ENCODE measurements around the gene HTR3D. TPM values are rescaled to one million over a fixed set of nuclear protein-coding genes. Genes with fewer than 3 reads are reported as not detected.
A peak's percentile ranks its signal among the peaks of the same experiment; 100 is the strongest.
"Not testable (repeated sequence)": the region's sequence is repeated elsewhere in the genome, so short reads cannot be mapped to it uniquely, and the experiment has no call there.

HTR3D gene
- total RNA-seq, 4 donors from 2014 or later: not detected

DNA sequence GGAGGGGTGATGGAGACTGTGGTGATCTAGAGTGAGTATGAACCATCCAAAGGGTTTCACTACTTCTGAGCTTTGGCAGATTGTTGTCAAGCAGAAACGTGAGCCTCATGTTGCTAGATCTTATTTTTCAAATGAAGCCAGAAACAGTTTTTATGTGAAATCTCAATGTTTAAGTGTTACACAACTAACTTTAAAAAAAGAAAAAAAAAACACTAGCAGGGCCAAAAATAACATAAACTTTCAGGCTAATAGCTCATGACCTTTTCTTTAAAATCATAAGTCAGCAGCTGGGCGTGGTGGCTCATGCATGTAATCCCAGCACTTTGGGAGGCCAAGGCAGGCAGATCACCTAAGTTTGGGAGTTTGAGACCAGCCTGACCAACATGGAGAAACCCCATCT, 2.1 kb upstream of the HTR3D start:
- TF ChIP-seq, protein P1, sequence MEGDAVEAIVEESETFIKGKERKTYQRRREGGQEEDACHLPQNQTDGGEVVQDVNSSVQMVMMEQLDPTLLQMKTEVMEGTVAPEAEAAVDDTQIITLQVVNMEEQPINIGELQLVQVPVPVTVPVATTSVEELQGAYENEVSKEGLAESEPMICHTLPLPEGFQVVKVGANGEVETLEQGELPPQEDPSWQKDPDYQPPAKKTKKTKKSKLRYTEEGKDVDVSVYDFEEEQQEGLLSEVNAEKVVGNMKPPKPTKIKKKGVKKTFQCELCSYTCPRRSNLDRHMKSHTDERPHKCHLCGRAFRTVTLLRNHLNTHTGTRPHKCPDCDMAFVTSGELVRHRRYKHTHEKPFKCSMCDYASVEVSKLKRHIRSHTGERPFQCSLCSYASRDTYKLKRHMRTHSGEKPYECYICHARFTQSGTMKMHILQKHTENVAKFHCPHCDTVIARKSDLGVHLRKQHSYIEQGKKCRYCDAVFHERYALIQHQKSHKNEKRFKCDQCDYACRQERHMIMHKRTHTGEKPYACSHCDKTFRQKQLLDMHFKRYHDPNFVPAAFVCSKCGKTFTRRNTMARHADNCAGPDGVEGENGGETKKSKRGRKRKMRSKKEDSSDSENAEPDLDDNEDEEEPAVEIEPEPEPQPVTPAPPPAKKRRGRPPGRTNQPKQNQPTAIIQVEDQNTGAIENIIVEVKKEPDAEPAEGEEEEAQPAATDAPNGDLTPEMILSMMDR (IDR thresholded peaks at IDR 0.05): no peak
- DNase-seq (ENCODE audit: low spot score): no peak
- ATAC-seq (ENCODE audit: low FRiP score): no peak

DNA sequence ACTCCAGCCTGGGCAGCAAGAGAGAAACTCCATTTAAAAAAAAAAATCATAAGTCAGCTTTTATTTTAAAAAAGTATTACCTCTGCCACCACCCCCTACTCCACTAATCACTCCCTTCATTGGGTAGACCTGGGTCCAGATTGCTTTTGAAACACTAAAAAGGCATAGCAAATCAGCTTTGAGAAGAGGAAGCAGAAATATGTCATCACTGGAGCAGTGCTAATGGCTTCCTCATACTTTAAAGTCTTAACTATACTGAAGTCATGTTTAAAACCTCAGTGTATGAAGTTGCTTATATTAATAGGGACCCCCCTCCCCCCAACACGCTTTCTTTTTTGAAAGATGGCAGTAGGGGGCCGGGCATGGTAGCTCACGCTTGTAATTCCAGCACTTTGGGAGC, 1.0 kb upstream of the HTR3D start:
- TF ChIP-seq, protein P1 (IDR thresholded peaks at IDR 0.05): no peak
- ATAC-seq (ENCODE audit: low FRiP score) (no peak), DNase-seq (ENCODE audit: low spot score) (no peak)

DNA sequence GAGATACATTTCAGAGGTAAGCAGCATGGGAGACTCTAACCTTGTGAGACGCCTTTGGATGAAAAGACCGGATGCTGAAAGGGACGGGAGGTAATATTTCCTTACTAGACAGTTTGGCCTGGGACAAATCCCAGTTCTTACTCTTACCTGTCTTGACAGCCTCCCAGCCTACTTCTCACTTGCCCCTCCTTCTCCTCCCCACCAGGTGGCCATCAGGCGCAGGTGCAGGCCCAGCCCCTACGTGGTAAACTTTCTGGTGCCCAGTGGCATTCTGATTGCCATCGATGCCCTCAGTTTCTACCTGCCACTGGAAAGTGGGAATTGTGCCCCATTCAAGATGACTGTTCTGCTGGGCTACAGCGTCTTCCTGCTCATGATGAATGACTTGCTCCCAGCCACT, 6.3 kb downstream of the HTR3D start:
- ATAC-seq (ENCODE audit: low FRiP score): no peak
- TF ChIP-seq, protein P1 (IDR thresholded peaks at IDR 0.05): no peak

DNA sequence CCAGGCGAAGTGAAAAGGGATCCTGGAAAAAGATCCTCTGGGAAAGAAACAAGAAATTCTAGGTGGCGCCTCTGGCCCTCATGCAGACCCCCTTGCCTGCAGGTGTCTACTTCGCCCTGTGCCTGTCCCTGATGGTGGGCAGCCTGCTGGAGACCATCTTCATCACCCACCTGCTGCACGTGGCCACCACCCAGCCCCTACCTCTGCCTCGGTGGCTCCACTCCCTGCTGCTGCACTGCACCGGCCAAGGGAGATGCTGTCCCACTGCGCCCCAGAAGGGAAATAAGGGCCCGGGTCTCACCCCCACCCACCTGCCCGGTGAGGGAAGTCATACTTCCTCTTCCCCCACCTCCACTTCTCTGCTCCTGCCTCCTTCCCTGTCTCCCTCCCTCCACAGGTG, 6.8 kb downstream of the HTR3D start:
- DNase-seq (ENCODE audit: low spot score); ATAC-seq (ENCODE audit: low FRiP score): not testable (repeated sequence)

More for the DNA sequence above, 6.3 kb downstream of the HTR3D start:
- no peak for DNase-seq (ENCODE audit: low spot score)

DNA sequence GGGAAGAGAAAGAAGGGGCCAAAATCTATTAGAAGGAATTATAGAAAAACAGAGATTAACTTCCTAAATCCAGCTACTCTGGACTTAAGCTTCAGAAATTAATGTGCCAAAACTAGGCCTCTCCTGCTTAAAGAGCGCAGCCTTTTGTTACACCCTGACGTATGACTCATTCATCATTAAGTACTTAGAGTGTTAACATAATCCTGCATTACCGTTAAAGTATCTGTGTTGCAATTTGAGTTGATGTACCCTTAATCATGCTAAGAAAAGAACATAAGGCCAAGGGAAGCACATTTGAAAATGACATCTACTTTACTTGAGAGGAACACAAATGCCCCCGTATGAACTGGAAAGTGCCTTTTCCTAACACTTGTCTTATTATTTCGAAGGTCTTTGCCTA, 7.9 kb downstream of the HTR3D start:
- TF ChIP-seq, protein P1 (IDR thresholded peaks at IDR 0.05): no peak
- DNase-seq (ENCODE audit: low spot score) (no peak), ATAC-seq (ENCODE audit: low FRiP score) (peak; percentile 78)

DNA sequence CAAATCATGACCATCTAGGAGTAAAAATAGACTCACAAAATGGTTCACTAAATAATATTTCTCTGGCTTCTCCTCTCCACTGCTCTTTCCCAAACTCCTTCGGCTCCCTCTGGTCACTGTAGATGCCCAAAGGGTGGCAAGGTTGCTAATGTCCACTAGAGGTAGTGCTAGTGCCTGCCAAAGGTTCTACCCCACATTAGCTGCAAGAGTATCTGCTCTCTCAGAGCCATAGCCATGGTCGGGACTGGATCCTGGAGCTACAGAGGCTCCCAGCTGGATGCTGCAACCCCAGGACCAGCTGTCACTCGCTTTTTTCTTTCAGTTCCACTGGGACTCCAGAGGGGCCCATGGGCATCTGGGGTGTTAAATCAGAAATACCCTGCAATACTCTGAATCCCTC, 8.5 kb downstream of the HTR3D start:
- TF ChIP-seq, protein P1 (IDR thresholded peaks at IDR 0.05): no peak
- DNase-seq (ENCODE audit: low spot score) (no peak), ATAC-seq (ENCODE audit: low FRiP score) (no peak)

DNA sequence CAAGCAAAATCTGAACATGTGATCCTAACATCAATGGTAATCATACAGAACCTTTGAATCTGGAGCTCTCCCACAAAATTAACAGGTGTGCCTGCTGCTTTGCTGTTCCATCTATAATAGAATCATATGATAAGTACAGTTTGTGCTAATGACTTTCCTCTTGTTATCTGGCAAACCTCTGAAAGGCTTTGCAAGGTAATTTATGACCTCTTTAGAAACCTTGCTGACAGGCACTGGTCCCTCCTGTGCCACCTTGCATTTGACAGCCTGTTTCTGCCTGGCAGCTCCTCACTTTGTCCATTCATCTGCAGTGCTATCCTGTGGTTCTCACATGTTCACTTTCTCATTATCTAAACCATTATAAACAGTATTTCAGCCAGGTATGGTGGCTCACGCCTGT, 11.1 kb downstream of the HTR3D start:
- DNase-seq (ENCODE audit: low spot score): no peak
- ATAC-seq (ENCODE audit: low FRiP score): no peak
- TF ChIP-seq, protein P1 (IDR thresholded peaks at IDR 0.05): no peak

DNA sequence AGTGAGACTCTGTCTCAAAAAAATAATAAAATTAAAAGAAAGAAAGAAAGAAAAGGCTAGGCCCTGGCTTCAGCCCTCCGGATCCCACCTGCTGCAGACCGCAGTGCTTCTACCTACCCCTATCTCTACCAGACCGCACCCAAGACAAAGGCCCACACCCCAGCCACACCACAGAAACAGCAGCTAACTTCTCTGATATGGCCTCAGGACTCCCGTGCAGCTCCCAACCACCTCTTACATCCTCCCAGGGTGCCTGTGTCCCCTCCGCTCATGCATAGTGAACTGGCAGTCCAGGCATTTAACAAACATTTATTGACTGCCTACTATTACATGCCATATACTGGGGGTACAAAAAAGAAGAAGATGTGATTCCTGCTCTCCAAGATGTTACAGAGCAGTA, 14.5 kb downstream of the HTR3D start:
- ATAC-seq (ENCODE audit: low FRiP score) (no peak), DNase-seq (ENCODE audit: low spot score) (no peak)
- TF ChIP-seq, protein P1 (IDR thresholded peaks at IDR 0.05): no peak
